Kidney capillary endothelial cell (primary cell): ENCODE data around the gene CEACAM20.
A peak's percentile ranks its signal among the peaks of the same experiment; 100 is the strongest.
"Not testable (repeated sequence)": the region's sequence is repeated elsewhere in the genome, so short reads cannot be mapped to it uniquely, and the experiment has no call there.

ENCODE experiments used
- DNase-seq: peaks from one replicate; pipeline ENCODE4 v3.0.0-alpha.2; 2018; ENCODE audit warnings: low spot score

The CEACAM20 gene

DNA sequence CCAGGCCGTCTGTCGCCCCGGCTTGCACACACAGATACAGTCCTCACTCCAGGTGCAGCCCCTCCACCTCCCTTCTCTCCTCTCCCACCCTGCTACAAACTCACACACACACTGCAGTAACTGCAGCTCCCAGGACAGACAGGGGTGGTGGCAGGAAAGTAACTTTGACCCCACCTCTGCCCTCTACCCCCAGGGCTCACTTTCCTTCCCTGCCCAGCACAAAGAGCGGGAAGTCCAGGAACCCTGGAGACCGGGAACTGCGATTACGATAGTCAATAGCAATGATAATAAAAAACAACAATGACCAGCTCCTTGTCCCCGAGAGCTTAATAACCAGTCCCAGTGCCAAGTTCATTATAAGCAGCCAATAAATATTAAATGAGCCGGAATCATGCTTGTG is at the start of gene CEACAM20:
Gene CEACAM20, minus strand, starts transcription at position 140 of the 400 bp plus-strand sequence. CDS start 166 bp downstream, outside the sequence.
- DNase-seq: no peak

- no peak for DNase-seq
Measured at GRCh38 chr19:44577566-44577874, 48.0 kb upstream of the CEACAM20 start.

DNA sequence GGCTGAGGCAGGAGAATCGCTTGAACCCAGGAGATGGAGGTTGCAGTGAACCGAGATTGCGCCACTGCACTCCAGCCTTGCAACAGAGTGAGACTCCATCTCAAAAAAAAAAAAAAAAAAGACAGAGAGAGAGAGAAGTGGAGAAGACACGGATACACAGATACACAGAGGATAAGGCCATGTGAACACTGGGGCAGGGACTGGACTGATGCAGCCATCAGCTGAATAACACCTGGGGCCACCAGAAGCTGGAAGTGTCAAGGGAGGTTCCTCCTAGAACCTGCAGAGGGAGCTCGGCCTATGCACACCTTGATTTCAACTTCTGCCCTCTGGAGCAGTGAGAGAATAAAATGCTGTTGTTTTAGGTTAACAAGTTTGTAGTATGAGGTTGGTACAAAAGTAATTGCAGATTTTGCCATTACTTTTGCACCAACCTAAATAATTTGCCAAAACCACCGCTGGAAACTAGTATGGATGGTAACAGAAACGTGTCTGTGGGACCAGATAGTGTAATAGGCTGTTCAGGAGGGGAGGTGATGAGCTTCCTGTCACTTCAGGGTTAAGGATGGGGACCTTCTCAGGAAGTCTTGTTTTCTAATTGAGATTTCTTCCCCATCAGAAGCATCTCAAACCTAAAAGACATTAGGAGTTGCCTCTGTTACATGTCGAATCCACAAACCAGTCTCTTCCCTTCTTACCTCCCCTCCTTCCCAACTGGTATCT is 47.5 kb upstream of the CEACAM20 start:
- peak; percentile 34 for DNase-seq

- no peak for DNase-seq
Measured at GRCh38 chr19:44575116-44575700, 45.7 kb upstream of the CEACAM20 start.

DNA sequence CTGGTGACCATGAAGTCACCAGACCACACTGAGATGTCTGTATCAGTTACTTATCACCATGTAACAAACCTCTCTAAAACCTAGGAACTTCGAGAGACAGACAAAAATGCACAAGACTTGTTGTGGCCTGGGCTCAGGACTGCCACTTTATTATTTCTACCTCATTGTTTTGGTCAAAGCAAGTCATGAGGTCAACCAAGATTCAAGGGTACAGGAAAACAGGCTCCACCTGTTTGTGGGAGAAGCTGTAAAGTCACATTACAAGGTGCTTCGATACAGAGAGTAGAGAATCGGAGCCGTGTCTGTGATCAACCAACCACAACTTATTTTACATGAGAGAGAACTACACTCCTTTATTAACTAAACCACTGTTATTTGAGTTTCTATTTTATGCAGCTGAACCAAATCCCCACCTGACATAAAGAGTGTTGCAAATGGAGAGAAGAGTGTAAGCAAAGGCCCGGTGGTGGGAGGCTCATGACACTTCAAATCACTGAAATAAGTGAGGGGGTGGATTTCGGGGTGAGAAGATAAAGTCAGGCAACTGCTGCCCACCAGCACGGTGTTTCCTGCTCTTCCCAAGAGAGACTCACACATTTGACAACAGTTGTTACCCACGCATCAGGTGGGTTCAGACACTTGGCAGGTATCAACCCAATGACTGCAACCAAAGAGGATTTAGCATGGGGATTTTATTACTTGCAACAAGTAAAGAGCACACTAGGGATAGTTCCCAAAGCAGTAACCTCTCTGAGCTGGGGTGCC is 44.9 kb upstream of the CEACAM20 start:
- DNase-seq: no peak

GRCh38 chr19:44573627-44574026 is 44.2 kb upstream of the CEACAM20 start:
- DNase-seq: no peak

- no peak for DNase-seq
Measured at GRCh38 chr19:44573183-44573582, 43.7 kb upstream of the CEACAM20 start.

GRCh38 chr19:44572581-44572900 is 43.1 kb upstream of the CEACAM20 start:
- DNase-seq: no peak

GRCh38 chr19:44571830-44572580 is 42.5 kb upstream of the CEACAM20 start:
- DNase-seq: no peak

- peak; percentile 85 for DNase-seq
Measured at GRCh38 chr19:44570984-44571684, 41.7 kb upstream of the CEACAM20 start.

- no peak for DNase-seq
Measured at GRCh38 chr19:44570603-44570983, 41.1 kb upstream of the CEACAM20 start.

GRCh38 chr19:44567745-44568144 is 38.3 kb upstream of the CEACAM20 start:
- no peak for DNase-seq

- no peak for DNase-seq
Measured at GRCh38 chr19:44566984-44567383, 37.5 kb upstream of the CEACAM20 start.

GRCh38 chr19:44563086-44563655 is 33.7 kb upstream of the CEACAM20 start:
- DNase-seq: not testable (repeated sequence)

DNA sequence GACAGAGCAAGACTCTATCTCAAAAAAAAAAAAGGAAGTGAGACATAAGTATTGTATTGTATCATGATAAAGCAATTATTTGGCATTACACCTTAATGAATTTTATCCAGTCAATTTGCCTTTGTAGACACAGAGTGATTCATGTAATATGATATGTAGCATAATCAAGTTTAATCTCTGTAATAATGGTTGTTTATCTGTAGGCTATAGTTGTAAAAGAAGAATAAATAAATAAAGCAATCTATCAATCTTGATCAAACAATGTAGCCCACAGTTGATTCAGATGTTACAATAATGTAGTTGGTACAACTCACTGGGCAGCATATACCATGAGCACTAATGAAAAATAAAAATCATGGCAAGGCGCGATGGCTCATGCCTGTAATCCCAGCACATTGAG is 28.5 kb upstream of the CEACAM20 start:
- DNase-seq: no peak

- no peak for DNase-seq
Measured at GRCh38 chr19:44554641-44555246, 25.3 kb upstream of the CEACAM20 start.

- no peak for DNase-seq
Measured at GRCh38 chr19:44553478-44554171, 24.1 kb upstream of the CEACAM20 start.

GRCh38 chr19:44552324-44552723 is 22.8 kb upstream of the CEACAM20 start:
- DNase-seq: peak; percentile 50

DNA sequence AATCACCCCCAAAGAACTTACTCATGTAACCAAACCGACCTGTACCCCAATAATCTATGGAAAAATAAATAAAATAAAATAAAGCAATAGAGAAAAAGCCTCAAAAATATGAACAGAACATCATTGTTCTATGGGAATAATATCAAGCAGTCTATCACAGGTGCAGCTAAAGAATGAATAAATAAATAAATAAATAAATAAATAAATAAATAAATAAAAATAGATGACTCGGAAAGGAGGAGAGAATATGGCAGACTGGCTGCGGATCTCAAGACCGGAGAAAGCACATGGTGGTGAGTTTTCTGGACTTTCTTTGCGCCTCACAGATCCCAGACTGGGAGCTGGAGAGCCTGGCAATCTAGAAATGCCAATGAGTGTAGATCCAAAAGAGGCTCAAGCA is 22.4 kb upstream of the CEACAM20 start:
- DNase-seq: no peak

GRCh38 chr19:44550976-44551375 is 21.5 kb upstream of the CEACAM20 start:
- not testable (repeated sequence) for DNase-seq

DNA sequence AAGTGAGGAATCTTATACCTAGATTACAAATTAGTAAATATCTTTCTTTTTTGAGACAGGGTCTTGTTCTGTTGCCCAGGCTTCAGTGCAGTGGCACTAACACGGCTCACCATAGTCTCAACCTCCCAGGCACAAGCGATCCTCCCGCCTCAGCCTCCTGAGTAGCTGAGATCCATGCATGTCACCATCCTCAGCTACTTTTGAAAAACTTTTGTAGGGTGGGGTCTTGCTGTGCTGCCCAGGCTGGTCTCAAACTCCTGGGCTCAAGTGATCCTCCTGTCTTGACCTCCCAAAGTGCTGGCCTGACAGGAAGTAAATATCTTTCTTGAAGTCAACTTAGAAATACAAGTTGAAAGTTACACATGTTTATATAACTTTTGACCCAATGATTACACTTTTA is 20.0 kb upstream of the CEACAM20 start:
- DNase-seq: no peak
